ENCODE measurements around the gene PDHB. TPM values are rescaled to one million over a fixed set of nuclear protein-coding genes. Genes with fewer than 3 reads are reported as not detected.
A peak's percentile ranks its signal among the peaks of the same experiment; 100 is the strongest.

The PDHB gene
- 50.3 to 78.9 TPM (median 77.4 TPM) in 3 replicates for polyA plus RNA-seq
- 27.2 TPM for polyA plus RNA-seq (2011; ENCODE audit: low read depth)
- polyA plus RNA-seq (2011; cell fraction: cytosol; rRNA removed) = 45.3 and 68.9 TPM in 2 replicates
- polyA plus RNA-seq (2011; cell fraction: nucleus; rRNA removed) = 41.1 and 58.2 TPM in 2 replicates
- polyA plus RNA-seq (2012; ENCODE audit: low replicate concordance) = 38.2 and 59.5 TPM in 2 replicates
- polyA minus RNA-seq = 21.0 to 26.9 TPM (median 26.3 TPM) in 3 replicates
- polyA minus RNA-seq (2011; cell fraction: cytosol; rRNA and poly(A)+ RNA removed) = 22.4 TPM
- 8.4 and 12.6 TPM in 2 replicates for polyA minus RNA-seq (2011; cell fraction: nucleus; rRNA and poly(A)+ RNA removed)

DNA sequence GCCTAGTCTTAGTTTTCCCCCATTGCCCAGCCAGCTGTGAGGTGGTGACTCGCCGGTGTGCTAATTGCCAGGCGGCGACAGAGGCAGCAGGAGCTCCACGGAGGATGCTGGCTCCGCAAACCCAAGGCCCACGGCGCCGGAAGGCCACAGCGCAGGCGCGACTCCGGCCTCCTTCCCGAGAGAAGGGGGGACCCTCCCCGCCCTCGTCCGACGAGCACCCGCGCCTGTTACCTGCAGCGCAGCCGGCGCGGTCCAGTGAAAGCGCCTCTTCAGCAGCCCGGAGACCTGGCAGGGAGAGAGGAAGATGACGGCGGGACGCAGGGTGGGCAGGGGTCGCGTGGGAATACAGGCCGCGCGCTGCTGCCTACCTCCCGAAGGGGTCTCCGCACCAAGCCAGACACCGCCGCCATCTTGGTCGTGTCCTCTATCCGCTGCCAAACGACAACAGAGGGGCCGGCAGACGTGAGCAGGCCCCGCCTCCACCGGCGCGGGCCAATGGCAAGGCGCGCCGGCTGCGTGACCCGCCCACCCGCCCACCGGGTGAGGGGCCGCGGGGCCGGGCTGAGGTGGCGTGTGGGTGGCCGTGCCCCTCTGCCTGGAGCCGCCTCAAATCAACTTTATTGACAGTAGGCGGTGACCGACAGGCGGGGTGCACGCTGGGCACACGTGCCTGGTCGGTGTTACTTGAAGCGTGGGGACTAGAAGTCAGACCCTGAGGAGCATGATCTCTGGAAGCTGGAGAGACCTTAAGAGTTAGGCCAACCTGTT is at the start of gene PDHB:
TSS of gene PDHB (minus strand) at position 433 of the 768 bp plus-strand sequence. CDS start at position 410, 23 bp downstream.
- FAIRE-seq = no peak
- H3K27me3 ChIP-seq (ENCODE audit: control insufficient read depth, extremely low read depth, insufficient read depth, low read length) = no peaks in the 10 kb centered on the region
- no peaks in the 10 kb centered on the region for H3K9me1 ChIP-seq (ENCODE audit: control insufficient read depth, extremely low read depth, insufficient read depth, low read length)
- no peaks in the 10 kb centered on the region for H4K20me1 ChIP-seq (ENCODE audit: control insufficient read depth, extremely low read depth, insufficient read depth, low read length)
- dilution Hi-C loops (cut with MboI; ENCODE audit: extremely low pct_ligation_motif_present, low sequenced_read_pairs) = no loop called here
- H3K4me3 ChIP-seq (ENCODE audit: control insufficient read depth in 2 of 3, extremely low read depth in 1 of 3, insufficient read depth in 2 of 3, low read depth in 1 of 3, low read length in 3 of 3) = peak within 1 kb of the TSS; percentile 76 to 89 (median 85)
- H2AFZ ChIP-seq (ENCODE audit: control insufficient read depth, low read length) = peak within 1 kb of the TSS; percentile 97
- no peaks in the 10 kb centered on the region for H3K9me3 ChIP-seq (ENCODE audit: control insufficient read depth, low read depth, low read length)
- peaks cover 13% of the 10 kb centered on the region for H3K4me1 ChIP-seq (ENCODE audit: control insufficient read depth, extremely low read depth, insufficient read depth, low read length)
- peaks cover 7% of the 10 kb centered on the region for H3K79me2 ChIP-seq (ENCODE audit: control insufficient read depth, insufficient read depth, low read length)
- peaks cover under 1 to 14% of the 10 kb centered on the region in 2 experiments for H3K36me3 ChIP-seq (ENCODE audit: control insufficient read depth in 2 of 2, extremely low read depth in 1 of 2, insufficient read depth in 2 of 2, low read length in 2 of 2)
- TF ChIP-seq CTCF (optimal IDR thresholded peaks at IDR 0.05 in 1 of 3, IDR thresholded peaks at IDR 0.05 in 1 of 3, conservative IDR thresholded peaks at IDR 0.05 in 1 of 3; ENCODE audit: extremely low read depth in 1 of 3, insufficient read depth in 2 of 3, low read length in 3 of 3) = peak in 1 of 3 experiments; percentile 16
- TF ChIP-seq EZH2 (IDR thresholded peaks at IDR 0.05; ENCODE audit: low read length) = no peak
- peak; percentile 35 for DNase-seq (ENCODE audit: low read depth, low spot score)
- peak within 1 kb of the TSS; percentile 84 for H3K9ac ChIP-seq (ENCODE audit: control insufficient read depth, extremely low read depth, insufficient read depth, low read length)
- H3K27ac ChIP-seq (ENCODE audit: control insufficient read depth, insufficient read depth, low read length) = peak within 1 kb of the TSS; percentile 80
- H3K4me2 ChIP-seq (ENCODE audit: control insufficient read depth, extremely low read depth, insufficient read depth, low read depth, low read length) = peak within 1 kb of the TSS; percentile 91

DNA sequence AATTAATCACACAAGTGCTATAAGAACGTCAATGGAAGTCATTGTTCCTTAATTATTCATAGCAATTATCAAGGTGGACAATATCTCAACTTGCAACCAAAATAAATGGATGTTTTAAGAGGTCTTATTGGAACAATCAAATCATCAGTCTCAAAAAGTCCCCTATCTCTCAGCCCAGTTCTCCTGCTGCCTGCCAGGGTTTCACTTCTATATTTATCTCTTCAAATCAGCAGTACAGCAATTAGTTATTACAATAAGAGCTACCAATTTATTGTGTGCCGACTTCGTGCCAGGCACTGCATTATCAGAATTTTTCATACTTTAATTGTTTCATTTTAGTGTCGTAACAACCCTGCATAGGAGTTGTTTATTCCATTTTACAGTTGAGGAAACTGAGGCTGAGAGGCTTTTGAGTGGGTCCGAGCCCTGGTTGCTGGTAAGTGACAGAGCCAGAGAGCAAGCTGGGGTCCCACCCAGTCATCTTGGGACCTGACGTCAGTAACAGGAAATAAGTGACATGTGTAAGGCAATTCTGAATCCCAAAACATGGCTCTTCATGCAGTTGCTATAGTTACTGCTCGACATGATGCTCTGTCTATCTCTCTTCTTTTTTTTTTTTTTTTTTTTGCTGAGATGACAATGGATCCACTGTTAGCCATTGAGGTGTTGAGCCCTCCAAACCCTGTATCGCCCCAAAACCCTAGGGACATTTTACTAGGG is 49.4 kb upstream of the PDHB start:
- no peak overlapping the region for H2AFZ ChIP-seq (ENCODE audit: control insufficient read depth, low read length)
- no peak for FAIRE-seq
- H4K20me1 ChIP-seq (ENCODE audit: control insufficient read depth, extremely low read depth, insufficient read depth, low read length) = no peaks in the 10 kb centered on the region
- no peaks in the 10 kb centered on the region for H3K36me3 ChIP-seq (ENCODE audit: control insufficient read depth in 2 of 2, extremely low read depth in 1 of 2, insufficient read depth in 2 of 2, low read length in 2 of 2)
- H3K27me3 ChIP-seq (ENCODE audit: control insufficient read depth, extremely low read depth, insufficient read depth, low read length) = peaks cover 10% of the 10 kb centered on the region
- no peak overlapping the region for H3K9ac ChIP-seq (ENCODE audit: control insufficient read depth, extremely low read depth, insufficient read depth, low read length)
- no peak overlapping the region for H3K4me3 ChIP-seq (ENCODE audit: control insufficient read depth in 2 of 3, extremely low read depth in 1 of 3, insufficient read depth in 2 of 3, low read depth in 1 of 3, low read length in 3 of 3)
- no peaks in the 10 kb centered on the region for H3K79me2 ChIP-seq (ENCODE audit: control insufficient read depth, insufficient read depth, low read length)
- DNase-seq (ENCODE audit: low read depth, low spot score) = no peak
- H3K27ac ChIP-seq (ENCODE audit: control insufficient read depth, insufficient read depth, low read length) = no peak overlapping the region
- TF ChIP-seq CTCF (optimal IDR thresholded peaks at IDR 0.05 in 1 of 3, IDR thresholded peaks at IDR 0.05 in 1 of 3, conservative IDR thresholded peaks at IDR 0.05 in 1 of 3; ENCODE audit: extremely low read depth in 1 of 3, insufficient read depth in 2 of 3, low read length in 3 of 3) = no peak
- no peak for TF ChIP-seq EZH2 (IDR thresholded peaks at IDR 0.05; ENCODE audit: low read length)
- no peak overlapping the region for H3K4me2 ChIP-seq (ENCODE audit: control insufficient read depth, extremely low read depth, insufficient read depth, low read depth, low read length)
- dilution Hi-C loops (cut with MboI; ENCODE audit: extremely low pct_ligation_motif_present, low sequenced_read_pairs) = no loop called here
- peaks cover 7% of the 10 kb centered on the region for H3K4me1 ChIP-seq (ENCODE audit: control insufficient read depth, extremely low read depth, insufficient read depth, low read length)
- H3K9me1 ChIP-seq (ENCODE audit: control insufficient read depth, extremely low read depth, insufficient read depth, low read length) = no peaks in the 10 kb centered on the region
- no peaks in the 10 kb centered on the region for H3K9me3 ChIP-seq (ENCODE audit: control insufficient read depth, low read depth, low read length)

All from keratinocyte (primary cell).